B cell (primary cell): Measurements from ENCODE around the gene LGR5.

Experiments used
- EZH2 ChIP-seq: IDR thresholded peaks from 2 replicates; pipeline ENCODE4 v1.6.1; 2012; ENCODE audit warnings: borderline replicate concordance, low read depth, mild to moderate bottlenecking, moderate library complexity, low read length; ENCODE audit not compliant: insufficient read depth, poor library complexity, severe bottlenecking
- TF ChIP-seq, protein P1 (sequence below): fragments of 200-600 bp; IDR thresholded peaks from one replicate; pipeline ENCODE4 v1.8.0; 2022; ENCODE audit warnings: antibody characterized with exemption, mild to moderate bottlenecking

- TF ChIP-seq, protein P1, sequence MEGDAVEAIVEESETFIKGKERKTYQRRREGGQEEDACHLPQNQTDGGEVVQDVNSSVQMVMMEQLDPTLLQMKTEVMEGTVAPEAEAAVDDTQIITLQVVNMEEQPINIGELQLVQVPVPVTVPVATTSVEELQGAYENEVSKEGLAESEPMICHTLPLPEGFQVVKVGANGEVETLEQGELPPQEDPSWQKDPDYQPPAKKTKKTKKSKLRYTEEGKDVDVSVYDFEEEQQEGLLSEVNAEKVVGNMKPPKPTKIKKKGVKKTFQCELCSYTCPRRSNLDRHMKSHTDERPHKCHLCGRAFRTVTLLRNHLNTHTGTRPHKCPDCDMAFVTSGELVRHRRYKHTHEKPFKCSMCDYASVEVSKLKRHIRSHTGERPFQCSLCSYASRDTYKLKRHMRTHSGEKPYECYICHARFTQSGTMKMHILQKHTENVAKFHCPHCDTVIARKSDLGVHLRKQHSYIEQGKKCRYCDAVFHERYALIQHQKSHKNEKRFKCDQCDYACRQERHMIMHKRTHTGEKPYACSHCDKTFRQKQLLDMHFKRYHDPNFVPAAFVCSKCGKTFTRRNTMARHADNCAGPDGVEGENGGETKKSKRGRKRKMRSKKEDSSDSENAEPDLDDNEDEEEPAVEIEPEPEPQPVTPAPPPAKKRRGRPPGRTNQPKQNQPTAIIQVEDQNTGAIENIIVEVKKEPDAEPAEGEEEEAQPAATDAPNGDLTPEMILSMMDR = no peak
- no peak for TF ChIP-seq EZH2
These were observed 13.1 kb upstream of the LGR5 start for GRCh38 chr12:71426300-71427047.
